GM12872 (cell line): ENCODE data around the gene DIP2C.

ENCODE experiments used
- TF ChIP-seq, protein P1 (sequence below): IDR thresholded peaks from 3 replicates; pipeline ENCODE4 v1.5.1; 2011; ENCODE audit warnings: low read depth, mild to moderate bottlenecking, low read length, moderate library complexity; ENCODE audit not compliant: insufficient read depth

The DIP2C gene

DNA sequence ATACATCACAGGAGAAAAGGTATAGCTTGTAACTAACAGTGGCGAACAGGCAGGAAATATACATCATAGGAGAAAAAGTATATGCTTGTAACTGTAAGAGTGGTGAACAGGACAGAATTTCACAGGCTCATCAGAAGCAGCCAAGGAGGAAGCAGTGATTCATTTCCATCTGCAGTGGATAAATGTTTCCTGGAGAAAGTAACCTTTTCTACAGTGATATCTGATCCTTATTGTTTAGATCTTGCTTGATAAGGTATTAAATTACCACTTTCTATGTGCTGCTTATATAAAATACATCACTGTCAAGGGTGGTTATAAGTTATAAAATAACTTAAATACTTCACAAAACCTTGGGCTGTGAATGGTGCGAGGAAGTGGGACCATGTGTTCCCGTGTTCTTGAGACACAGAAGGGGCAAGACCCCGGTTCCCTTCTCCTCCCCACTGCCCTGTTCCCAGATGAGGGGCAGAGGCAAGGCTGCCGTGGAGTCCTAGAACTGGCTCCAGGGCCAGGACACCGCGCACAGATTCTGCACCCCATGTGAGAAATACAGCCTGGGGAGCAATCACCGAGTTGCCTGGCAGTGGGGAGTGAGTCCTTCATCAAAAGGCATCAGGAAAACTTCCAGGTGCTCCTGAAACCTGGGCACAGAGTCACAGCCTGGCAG is 135.2 kb downstream of the DIP2C start:
- TF ChIP-seq, protein P1, sequence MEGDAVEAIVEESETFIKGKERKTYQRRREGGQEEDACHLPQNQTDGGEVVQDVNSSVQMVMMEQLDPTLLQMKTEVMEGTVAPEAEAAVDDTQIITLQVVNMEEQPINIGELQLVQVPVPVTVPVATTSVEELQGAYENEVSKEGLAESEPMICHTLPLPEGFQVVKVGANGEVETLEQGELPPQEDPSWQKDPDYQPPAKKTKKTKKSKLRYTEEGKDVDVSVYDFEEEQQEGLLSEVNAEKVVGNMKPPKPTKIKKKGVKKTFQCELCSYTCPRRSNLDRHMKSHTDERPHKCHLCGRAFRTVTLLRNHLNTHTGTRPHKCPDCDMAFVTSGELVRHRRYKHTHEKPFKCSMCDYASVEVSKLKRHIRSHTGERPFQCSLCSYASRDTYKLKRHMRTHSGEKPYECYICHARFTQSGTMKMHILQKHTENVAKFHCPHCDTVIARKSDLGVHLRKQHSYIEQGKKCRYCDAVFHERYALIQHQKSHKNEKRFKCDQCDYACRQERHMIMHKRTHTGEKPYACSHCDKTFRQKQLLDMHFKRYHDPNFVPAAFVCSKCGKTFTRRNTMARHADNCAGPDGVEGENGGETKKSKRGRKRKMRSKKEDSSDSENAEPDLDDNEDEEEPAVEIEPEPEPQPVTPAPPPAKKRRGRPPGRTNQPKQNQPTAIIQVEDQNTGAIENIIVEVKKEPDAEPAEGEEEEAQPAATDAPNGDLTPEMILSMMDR, result no peak

DNA sequence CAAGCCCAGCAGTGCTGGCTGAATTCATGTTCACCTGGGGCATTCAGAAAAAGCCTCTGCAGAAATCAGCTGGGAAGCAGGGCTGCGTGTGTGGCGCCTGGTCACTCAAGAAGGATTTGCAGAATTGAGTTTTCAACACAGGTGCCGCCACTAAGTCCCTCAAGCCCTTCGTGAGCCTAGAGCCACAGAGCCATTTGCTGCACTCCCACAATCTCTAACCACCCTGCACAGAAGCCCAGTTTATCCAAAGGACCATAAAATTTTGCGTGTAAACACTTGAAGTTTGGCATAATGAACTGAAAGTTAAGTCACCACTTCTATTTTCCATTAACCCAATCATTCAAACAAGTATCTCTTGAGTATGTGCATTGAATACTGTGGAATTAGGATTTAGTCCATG is 136.2 kb downstream of the DIP2C start:
- TF ChIP-seq, protein P1, result no peak

DNA sequence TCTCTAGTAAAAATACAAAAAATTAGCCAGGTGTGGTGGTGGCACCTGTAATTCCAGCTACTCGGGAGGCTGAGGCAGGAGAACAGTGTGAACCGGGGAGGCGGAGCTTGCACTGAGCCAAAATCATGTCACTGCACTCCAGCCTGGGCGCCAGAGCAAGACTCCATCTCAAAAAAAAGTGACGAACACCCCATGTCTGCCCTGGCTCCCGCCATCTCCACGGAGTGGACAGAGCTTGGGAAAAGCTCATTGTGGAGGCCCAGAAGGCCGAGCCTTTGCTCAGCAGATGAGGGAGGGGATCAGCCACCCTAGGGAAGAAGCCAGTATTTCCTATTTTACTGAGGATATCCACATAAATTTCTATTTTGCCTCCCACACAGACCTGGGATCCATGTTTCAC is 136.8 kb downstream of the DIP2C start:
- TF ChIP-seq, protein P1, result no peak

DNA sequence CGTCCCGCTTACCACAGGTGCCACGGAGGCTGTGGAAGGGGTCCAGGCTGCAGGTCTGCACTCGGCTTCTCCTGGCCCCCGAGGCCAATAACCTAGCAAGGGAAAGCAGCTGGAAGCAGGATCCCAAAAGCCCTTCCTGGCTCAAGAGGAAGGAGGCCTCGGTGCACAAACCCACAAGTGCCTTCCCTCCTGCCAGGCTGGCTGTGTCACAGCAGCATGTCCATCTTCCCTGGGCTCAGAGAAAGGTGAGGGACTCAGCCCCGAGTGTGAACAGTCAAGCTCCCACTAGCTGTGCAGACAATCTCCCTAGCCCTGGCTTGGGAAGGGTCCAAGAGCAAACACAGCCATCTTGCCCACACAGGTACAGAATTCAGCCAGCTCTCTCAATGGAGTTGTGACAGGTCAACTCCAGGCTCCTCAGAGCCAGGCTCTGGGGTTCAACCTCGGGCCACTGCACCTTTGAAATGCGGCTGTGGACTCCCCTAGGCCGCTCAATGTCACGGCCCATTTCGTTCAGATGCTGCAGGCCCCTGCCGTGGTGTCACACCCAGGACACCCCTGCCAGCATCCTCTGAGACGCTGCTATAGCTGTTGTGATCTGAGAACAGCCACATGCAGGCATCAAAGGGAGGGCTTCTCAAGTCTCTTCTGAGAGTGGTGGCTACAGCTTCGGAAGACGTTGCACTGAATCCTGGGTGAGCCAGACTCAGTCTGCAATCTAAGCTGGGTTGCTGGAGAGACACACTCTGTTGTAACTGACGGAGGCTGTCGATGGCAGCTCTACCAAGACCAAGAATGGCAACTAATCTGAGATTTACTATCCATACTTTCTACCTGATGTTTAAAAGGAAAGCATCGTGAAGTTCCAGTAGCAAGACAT is 137.9 kb downstream of the DIP2C start:
- TF ChIP-seq, protein P1, result no peak

DNA sequence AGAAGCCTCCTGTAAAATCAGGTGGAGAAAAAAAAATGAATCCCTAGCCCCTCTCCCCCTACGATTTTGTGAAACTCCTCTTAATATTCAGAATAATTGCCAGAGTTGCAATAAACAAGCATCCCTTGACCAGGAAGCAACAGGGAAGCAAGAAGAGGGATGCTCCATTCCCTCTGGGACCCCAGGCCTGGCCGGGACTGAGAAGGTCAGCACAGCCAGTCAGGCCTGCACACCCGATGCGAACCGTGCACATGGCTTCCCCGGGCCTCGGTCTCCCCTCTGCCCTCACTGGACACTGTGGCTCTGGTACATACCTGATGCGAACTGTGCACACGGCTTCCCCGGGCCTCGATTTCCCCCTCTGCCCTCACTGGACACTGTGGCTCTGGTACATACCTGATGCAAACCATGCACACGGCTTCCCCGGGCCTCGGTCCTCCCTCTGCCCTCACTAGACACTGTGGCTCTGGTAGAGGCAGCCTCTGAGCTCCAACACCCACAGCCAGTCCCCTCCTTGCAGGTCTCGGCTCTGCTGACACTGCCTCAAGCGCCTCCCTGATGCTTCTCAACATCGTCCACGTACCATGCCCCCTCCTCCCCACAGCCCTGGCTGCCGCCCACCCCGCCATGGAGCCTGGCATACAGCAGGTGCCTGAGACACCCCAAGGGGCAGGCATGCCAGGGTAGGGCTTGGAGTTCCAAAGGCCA is 138.6 kb downstream of the DIP2C start:
- TF ChIP-seq, protein P1, result no peak

DNA sequence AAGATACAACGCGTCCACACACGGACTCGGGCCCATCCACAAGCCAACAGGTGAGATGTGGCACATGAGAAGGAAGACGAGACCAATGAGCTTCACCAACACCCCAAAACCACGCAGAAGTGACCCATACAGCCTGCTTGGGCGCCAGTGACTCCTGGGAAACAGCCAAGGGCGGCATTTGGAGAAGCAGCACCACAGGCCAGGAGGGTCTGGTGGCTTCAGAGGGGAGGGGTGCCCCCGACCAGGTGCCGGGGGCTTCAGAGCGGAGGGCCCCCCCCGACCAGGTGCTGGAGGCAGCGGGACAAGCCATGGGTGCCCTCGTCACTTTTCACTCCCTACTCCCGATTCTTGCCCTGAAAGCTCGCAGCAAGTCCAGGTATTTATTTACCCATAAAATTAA is 140.1 kb downstream of the DIP2C start:
- TF ChIP-seq, protein P1, result no peak

DNA sequence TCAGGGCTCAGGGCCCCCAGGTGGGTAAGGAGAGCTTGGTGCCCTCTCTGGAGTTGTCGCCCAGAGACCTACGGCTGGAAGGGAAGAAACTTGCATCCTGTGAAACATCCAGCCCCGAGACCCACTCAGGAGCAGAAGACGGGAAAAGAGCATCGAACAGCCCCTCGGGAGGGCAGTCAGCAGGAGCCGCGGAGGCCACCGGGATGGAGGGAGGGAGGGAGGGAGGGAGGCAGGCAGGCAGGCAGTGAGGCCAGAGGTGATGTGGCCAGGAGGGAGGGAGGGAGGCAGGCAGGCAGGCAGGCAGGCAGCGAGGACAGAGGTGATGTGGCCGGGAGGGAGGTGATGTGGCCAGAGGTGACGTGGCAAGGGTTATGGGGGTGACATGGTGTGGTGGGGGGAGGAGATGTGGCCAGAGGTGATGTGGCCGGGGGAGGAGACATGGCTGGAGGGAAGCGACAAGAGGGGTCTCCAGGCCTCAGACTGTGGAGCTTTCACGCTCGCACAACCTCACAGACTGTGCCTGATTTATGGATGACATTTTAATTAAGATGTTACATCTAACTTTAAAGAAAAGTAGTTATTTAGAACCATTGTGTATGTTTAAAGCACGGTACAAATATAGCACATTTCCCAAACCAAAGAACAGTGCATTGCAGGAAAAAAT is 141.1 kb downstream of the DIP2C start:
- TF ChIP-seq, protein P1, result no peak
